HepG2 (cell line): ENCODE results near the gene CARS2. TPM values are rescaled to one million over a fixed set of nuclear protein-coding genes. Genes with fewer than 3 reads are reported as not detected.
A peak's percentile ranks its signal among the peaks of the same experiment; 100 is the strongest.

Experiments
- E2F2 ChIP-seq: sonication (generic); formaldehyde crosslinking; IDR thresholded peaks from 2 replicates; pipeline ENCODE4 v1.4.0; 2020; ENCODE audit warnings: missing genetic modification reagents, borderline replicate concordance
- HBP1 ChIP-seq: IDR thresholded peaks from 2 replicates; pipeline ENCODE4 v1.6.1; 2016; ENCODE audit warnings: low read depth, control low read depth
- HMGA1 ChIP-seq: sonication (generic); formaldehyde crosslinking; conservative IDR thresholded peaks from 2 replicates; pipeline ENCODE4 v1.4.0; 2020; ENCODE audit warnings: missing genetic modification reagents
- HOXA9 ChIP-seq: sonication (generic); formaldehyde crosslinking; IDR thresholded peaks from 2 replicates; pipeline ENCODE4 v1.8.1; 2022; ENCODE audit warnings: missing genetic modification reagents, mild to moderate bottlenecking, moderate library complexity, borderline replicate concordance
- KDM1A ChIP-seq: IDR thresholded peaks from 2 replicates; pipeline ENCODE4 v1.6.1; 2016; ENCODE audit warnings: missing compliant biosample characterization
- MEF2D ChIP-seq: sonication (generic); formaldehyde crosslinking; IDR thresholded peaks from 2 replicates; pipeline ENCODE4 v1.5.1; 2020; ENCODE audit warnings: mild to moderate bottlenecking, missing genetic modification reagents
- NFIB ChIP-seq: sonication (generic); formaldehyde crosslinking; IDR thresholded peaks from 2 replicates; pipeline ENCODE4 v1.9.0; 2021; ENCODE audit warnings: missing genetic modification reagents, mild to moderate bottlenecking, borderline replicate concordance
- PAWR ChIP-seq: sonication (generic); formaldehyde crosslinking; IDR thresholded peaks from 2 replicates; pipeline ENCODE4 v1.4.0; 2020; ENCODE audit warnings: missing genetic modification reagents, mild to moderate bottlenecking, borderline replicate concordance
- PITX1 ChIP-seq: sonication (generic); formaldehyde crosslinking; IDR thresholded peaks from 2 replicates; pipeline ENCODE4 v1.5.1; 2020; ENCODE audit warnings: mild to moderate bottlenecking, missing genetic modification reagents
- SMAD1 ChIP-seq: sonication (generic); formaldehyde crosslinking; IDR thresholded peaks from 2 replicates; pipeline ENCODE4 v1.4.0; 2020; ENCODE audit warnings: missing genetic modification reagents, low read depth, mild to moderate bottlenecking, borderline replicate concordance
- TCF7 ChIP-seq: sonication (generic); IDR thresholded peaks from 2 replicates; pipeline ENCODE4 v1.6.1; 2016; ENCODE audit warnings: antibody characterized with exemption, low read depth
- TCF7L2 ChIP-seq: IDR thresholded peaks from 2 replicates; pipeline ENCODE4 v1.6.1; 2011; ENCODE audit warnings: mild to moderate bottlenecking, low read depth, low read length, moderate library complexity
- USF2 ChIP-seq, 2 experiments: sonication (generic) in 1 of 2; formaldehyde crosslinking in 1 of 2; IDR thresholded peaks; 2 replicates each; pipeline versions ENCODE4 v1.5.1 to v1.6.1; 2011 to 2020; ENCODE audit warnings: borderline replicate concordance in 1 of 2, low read depth in 1 of 2, low read length in 1 of 2, mild to moderate bottlenecking in 1 of 2, missing genetic modification reagents in 1 of 2, moderate library complexity in 1 of 2
- YEATS2 ChIP-seq: sonication (generic); formaldehyde crosslinking; IDR thresholded peaks from 2 replicates; pipeline ENCODE4 v1.4.0; 2020; ENCODE audit warnings: missing genetic modification reagents, borderline replicate concordance
- ZBTB7A ChIP-seq: sonication (generic); formaldehyde crosslinking; IDR thresholded peaks from 2 replicates; pipeline ENCODE4 v1.8.0; 2022; ENCODE audit warnings: mild to moderate bottlenecking, missing genetic modification reagents
- ZNF205 ChIP-seq: IDR thresholded peaks from 2 replicates; pipeline ENCODE4 v1.6.1; 2018; ENCODE audit warnings: missing biosample characterization, missing genetic modification reagents
- ZNF207 ChIP-seq: fragments of 450-650 bp; IDR thresholded peaks from 2 replicates; pipeline ENCODE4 v1.6.1; 2016; ENCODE audit warnings: antibody characterized with exemption, borderline replicate concordance
- ZNF251 ChIP-seq: sonication (generic); formaldehyde crosslinking; IDR thresholded peaks from 2 replicates; pipeline ENCODE4 v1.9.0; 2021; ENCODE audit warnings: mild to moderate bottlenecking, missing genetic modification reagents
- ZNF543 ChIP-seq: sonication (generic); formaldehyde crosslinking; IDR thresholded peaks from 2 replicates; pipeline ENCODE4 v1.4.0; 2020; ENCODE audit warnings: mild to moderate bottlenecking, missing genetic modification reagents
- ZNF569 ChIP-seq: sonication (generic); formaldehyde crosslinking; IDR thresholded peaks from 2 replicates; pipeline ENCODE4 v1.5.0; 2020; ENCODE audit warnings: mild to moderate bottlenecking, missing genetic modification reagents, moderate library complexity, borderline replicate concordance
- ZNF674 ChIP-seq: sonication (generic); formaldehyde crosslinking; IDR thresholded peaks from 2 replicates; pipeline ENCODE4 v1.5.0; 2020; ENCODE audit warnings: low read depth, mild to moderate bottlenecking, missing genetic modification reagents
- ZNF879 ChIP-seq: sonication (generic); formaldehyde crosslinking; IDR thresholded peaks from 2 replicates; pipeline ENCODE4 v1.8.1; 2023; ENCODE audit warnings: missing genetic modification reagents
- ZSCAN30 ChIP-seq: sonication (generic); formaldehyde crosslinking; IDR thresholded peaks from 2 replicates; pipeline ENCODE4 v1.5.0; 2020; ENCODE audit warnings: mild to moderate bottlenecking, missing genetic modification reagents
- polyA plus RNA-seq, 8 experiments: library from polyadenylated mRNA; depleted of rRNA in 3 of 8; stranded (reverse) in 7 of 8; unstranded in 1 of 8; fragments of >200 nt; fragmentation: Illumina TruSeq in 4 of 8; extraction: Trizol in 4 of 8; gene quantifications; 2 replicates each; pipeline versions ENCODE4 v1.2.1 to v1.2.3, GENCODE V29; 2011 to 2016; ENCODE audit warnings: low read depth in 4 of 8, missing spikeins in 1 of 8, mixed read lengths in 1 of 8; ENCODE audit not compliant: insufficient read depth in 1 of 8
- total RNA-seq, 5 experiments: library from RNA; depleted of rRNA; stranded (reverse); fragments of >200 nt; fragmentation: Illumina TruSeq; extraction: Trizol; gene quantifications; 2 replicates each; pipeline ENCODE4 v1.2.3, GENCODE V29; 2016; ENCODE audit warnings: low read depth in 1 of 5
- TF ChIP-seq, protein P1 (sequence below): sonication (generic); formaldehyde crosslinking; IDR thresholded peaks from 2 replicates; pipeline ENCODE4 v1.4.0; 2020; ENCODE audit warnings: mild to moderate bottlenecking, missing genetic modification reagents

Gene CARS2
- total and polyA plus RNA-seq, 2 of the 13 experiments (the other 11 are each of a cell fraction or from before 2014, with no cell fraction given), result 41.1 to 59.3 TPM

GRCh38 chr13:110615322-110616102 is 90.4 kb downstream of the CARS2 start, which contains the start of gene NAXD (continued):
- no peak for TF ChIP-seq USF2 (IDR thresholded peaks at IDR 0.05; ENCODE audit: low read depth, low read length)
- TF ChIP-seq USF2 (CRISPR knock-in tag; IDR thresholded peaks at IDR 0.05; ENCODE audit: borderline replicate concordance), result no peak
- no peak for TF ChIP-seq ZNF205 (CRISPR knock-in tag)
- TF ChIP-seq ZNF251 (CRISPR knock-in tag), result no peak
- TF ChIP-seq ZNF569 (CRISPR knock-in tag), result no peak
- TF ChIP-seq PITX1 (CRISPR knock-in tag), result peak; percentile 17; the same call in 1 of the 2 replicates
- no peak for TF ChIP-seq HOXA9 (CRISPR knock-in tag)
- peak; percentile 91 for TF ChIP-seq YEATS2
- peak; percentile 68 for TF ChIP-seq MEF2D (CRISPR knock-in tag)
- no peak for TF ChIP-seq TCF7L2
- TF ChIP-seq, protein P1, sequence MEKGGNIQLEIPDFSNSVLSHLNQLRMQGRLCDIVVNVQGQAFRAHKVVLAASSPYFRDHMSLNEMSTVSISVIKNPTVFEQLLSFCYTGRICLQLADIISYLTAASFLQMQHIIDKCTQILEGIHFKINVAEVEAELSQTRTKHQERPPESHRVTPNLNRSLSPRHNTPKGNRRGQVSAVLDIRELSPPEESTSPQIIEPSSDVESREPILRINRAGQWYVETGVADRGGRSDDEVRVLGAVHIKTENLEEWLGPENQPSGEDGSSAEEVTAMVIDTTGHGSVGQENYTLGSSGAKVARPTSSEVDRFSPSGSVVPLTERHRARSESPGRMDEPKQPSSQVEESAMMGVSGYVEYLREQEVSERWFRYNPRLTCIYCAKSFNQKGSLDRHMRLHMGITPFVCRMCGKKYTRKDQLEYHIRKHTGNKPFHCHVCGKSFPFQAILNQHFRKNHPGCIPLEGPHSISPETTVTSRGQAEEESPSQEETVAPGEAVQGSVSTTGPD, result no peak
- peak; percentile 70; the same call in 1 of the 2 replicates for TF ChIP-seq ZNF674 (CRISPR knock-in tag)
- no peak for TF ChIP-seq ZNF879 (CRISPR knock-in tag)
- no peak for TF ChIP-seq TCF7
- TF ChIP-seq KDM1A (CRISPR knock-in tag), result no peak
- TF ChIP-seq E2F2 (CRISPR knock-in tag), result peak; percentile 92
- no peak for TF ChIP-seq ZSCAN30 (CRISPR knock-in tag)
- no peak; the same call in 1 of the 2 replicates for TF ChIP-seq SMAD1 (CRISPR knock-in tag)
- no peak for TF ChIP-seq HMGA1 (CRISPR knock-in tag)
- no peak for TF ChIP-seq ZBTB7A
- no peak for TF ChIP-seq ZNF543 (CRISPR knock-in tag)
- TF ChIP-seq HBP1 (CRISPR knock-in tag), result peak; percentile 82
- no peak for TF ChIP-seq NFIB (CRISPR knock-in tag)
- TF ChIP-seq ZNF207, result no peak
- no peak for TF ChIP-seq PAWR (CRISPR knock-in tag)
